SHP77 (cell line): Measurements from ENCODE around the gene HNRNPA2B1.
"Not testable (repeated sequence)": the region's sequence is repeated elsewhere in the genome, so short reads cannot be mapped to it uniquely, and the experiment has no call there.

Experiments used
- DNase-seq, 2 experiments: peaks; one replicate each; lab custom pipeline; 2025; lab: John Stamatoyannopoulos, UW

Gene HNRNPA2B1

DNA sequence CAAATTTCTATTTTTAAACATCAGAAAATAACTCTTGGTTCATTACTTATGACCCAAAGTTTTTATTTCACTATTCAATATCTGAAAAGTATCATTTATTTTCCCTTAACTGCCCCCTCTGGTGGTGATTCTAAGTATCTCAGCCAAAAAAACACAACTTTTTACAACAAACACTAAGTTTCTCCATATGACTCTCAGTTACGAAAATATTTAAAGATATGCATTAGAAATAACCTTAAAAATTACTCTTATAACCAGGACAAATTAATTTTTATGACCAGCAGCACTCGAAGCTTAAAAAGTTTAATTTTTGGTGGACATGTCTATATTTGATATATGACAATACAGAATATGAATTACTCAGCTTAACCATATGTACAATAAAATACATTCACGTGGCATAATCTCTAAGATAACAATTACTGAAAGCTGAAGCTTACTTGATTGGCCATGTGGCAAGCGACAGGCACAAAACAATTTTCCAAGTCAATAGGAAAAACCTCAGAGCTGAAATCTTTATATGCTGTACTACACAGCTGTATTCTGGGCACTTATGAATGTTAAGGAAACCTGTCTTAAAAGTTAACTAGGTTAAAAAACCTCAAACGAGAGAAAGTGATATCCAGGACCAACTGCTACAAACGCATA lies 2.3 kb downstream of the HNRNPA2B1 start:
- no peak for DNase-seq

DNA sequence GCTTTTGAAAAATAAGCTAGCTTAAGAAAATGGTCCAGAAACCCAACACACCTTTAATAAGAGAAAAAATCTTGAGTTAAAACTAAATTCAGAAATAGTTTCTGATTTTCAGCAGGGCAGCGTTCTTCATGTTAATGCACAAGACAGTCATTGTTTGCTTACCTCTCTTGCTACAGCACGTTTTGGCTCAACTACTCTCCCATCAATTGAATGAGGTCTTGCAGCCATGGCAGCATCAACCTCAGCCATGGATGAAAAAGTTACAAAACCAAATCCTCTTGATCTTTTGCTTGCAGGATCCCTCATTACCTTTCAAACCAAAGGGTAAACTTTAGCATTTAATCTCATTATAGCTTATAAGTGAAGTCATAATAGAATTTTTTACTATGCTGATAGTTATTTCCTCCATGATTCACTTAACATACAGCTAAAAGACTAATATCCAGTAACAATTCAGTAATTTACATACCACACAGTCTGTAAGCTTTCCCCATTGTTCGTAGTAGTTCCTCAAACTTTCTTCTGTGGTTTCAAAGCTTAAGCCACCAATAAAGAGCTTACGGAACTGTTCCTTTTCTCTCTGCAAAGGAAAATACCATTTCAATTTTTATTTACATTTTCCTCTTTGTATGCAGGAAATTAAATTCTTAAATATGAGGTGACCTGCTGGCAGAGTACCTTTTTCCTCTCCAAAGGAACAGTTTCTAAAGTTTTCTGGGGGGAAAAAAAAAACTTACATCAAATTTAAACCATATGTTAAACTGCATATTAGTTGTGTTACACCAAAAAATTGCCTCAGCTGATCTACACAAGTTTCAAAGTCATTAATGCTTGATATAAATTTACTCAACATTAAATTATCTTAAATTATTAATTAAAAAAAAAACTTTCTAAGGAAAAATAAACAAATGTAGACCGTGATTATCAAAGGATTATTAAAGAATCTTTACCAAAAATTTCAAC lies 3.1 kb downstream of the HNRNPA2B1 start:
- no peak for DNase-seq

DNA sequence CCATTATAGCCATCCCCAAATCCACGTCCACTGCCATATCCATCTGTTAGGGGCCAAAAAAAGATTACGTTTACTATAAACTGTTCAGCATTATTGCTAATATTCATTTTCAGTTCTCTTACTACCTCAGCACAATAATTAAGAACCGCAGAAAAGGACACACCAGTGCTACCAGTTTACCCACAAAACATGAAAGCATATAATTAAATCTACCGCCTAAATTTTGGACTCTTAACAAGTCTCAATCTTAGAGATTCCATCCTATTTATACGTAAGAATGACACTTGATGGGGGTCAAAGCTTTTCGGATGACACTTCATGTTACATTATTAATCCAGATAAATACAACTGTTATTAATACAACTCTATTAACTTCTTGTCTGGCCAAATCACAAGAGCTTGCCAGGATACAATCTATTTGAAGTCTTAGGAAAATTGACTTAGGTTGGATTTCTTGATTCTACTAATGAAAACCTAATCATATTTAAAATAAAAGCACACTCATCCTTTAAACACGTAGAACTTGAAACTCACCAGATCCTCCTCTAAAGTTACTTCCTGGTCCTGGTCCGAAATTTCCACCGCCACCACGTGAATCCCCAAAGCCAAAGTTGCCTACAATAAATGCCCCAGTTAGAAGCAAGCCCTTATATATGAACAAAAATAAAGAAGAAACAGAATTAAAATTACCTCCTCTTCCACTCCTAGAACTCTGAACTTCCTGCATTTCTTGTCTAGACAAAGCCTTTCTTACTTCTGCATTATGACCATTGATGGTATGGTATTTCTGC lies 4.5 kb downstream of the HNRNPA2B1 start:
- no peak for DNase-seq

DNA sequence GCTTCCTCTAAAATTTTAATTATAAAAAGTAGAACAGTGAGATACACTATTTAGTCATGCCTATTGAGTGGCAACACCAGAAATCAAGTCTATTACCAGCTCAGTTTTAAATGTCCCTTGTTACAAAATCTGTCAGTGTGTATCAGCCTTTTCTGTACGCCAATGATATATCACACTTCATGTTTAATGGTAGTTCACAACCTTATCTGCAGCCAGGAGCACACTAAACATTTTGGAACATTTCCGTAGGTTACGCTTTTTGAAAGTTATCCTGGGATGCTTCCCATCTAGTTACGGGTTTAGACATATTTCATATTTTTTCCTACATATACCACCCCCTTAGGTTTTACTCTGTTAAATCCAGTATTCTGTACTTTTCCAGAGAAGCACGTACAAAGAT lies 5.4 kb downstream of the HNRNPA2B1 start:
- no peak for DNase-seq

DNA sequence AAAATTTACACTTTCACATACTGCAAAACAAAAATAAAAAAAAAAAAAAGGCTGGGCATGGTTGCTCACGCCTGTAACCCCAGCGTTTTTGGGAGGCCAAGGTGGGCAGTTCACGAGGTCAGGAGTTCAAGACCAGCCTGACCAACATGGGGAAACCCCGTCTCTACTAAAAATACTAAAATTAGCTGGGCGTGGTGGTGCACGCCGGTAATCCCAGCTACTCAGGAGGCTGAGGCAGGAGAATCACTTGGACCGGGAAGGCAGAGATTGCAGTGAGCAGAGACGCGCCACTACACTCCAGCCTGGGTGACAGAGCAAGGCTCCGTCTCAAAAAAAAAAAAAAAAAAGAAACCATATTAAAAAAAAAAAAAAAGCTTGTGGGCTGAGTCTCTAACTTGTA lies 5.8 kb downstream of the HNRNPA2B1 start:
- DNase-seq = not testable (repeated sequence)

DNA sequence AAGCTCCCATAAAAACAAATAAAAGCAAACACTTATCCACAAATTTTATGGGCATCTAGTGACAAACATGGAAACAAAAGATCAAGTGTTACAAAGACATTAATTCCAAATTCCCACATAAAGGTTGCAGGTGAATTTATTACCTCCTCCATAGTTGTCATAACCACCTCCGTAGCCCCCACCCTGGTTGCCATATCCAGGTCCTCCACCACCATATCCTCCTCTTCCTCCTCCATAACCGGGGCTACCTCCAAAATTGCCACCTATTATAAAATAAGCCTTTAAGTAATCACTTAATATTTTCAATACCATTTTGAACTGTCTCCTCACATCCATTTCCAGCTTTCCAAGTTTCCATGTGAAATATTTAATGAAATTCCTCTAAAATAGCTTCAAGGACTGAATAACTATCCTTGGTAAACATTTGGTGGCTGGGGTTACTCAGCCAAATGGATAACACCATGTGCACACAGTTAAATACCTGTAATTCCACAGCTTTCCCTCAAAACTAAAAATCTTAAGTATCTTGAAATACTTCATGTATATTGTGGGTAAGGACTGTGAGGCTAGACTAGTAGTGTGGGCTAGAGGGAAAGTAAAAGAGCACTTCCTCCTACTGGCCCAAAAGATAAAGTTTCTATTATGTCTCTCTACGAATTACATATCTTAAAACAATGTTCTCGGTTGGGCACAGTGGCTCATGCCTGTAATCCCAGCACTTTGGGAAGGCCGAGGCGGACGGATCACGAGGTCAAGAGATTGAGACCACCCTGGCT lies 6.9 kb downstream of the HNRNPA2B1 start:
- no peak for DNase-seq

DNA sequence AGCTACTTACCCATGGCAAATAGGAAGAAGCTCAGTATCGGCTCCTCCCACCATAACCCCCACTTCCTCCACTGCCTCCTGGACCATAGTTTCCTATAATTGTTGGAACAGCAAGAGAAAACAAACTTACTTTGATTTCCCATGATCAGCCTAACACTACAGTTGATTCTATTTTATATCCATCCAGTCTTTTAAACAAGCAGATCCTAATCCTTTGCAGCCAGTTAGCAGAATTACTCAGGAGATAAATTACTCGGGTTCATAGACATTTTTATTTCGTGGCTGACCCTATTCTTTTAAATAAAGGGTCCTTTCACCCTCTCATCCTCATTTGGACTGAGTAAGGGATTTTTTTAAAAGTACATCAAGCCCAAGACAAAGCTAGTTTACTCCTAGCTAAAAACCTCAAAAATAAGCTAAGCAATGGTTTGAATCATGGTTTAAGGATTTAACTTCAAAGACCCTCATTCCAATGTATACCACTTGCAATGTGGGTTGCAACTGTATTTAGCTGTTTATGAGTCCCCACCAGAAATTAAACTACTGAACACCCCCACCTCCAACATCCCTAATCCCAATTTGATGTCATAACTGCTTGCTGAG lies 8.0 kb downstream of the HNRNPA2B1 start:
- no peak for DNase-seq

DNA sequence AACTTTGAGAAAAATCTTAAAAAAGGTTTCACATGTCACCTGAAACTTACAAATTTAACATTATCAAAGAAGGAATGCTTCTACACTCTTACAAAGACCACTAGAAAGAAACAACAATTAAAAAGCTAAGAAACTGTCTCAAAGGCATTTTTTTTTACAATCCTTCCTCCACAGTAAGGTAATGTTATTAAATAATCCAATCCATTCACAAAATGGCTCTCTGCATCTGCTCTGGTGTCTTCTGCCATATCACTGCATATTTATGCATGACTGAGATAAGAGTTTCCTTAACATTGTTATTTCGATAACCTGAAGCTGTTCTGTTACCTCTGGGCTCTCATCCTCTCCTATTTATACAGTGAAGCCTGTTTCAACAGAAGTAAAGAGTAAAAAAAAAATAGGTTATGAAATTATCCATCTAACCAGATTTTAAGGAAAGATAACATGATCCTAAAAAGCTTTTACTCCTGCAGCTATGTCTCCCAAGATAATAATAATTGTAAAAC lies 8.5 kb downstream of the HNRNPA2B1 start:
- DNase-seq = no peak

DNA sequence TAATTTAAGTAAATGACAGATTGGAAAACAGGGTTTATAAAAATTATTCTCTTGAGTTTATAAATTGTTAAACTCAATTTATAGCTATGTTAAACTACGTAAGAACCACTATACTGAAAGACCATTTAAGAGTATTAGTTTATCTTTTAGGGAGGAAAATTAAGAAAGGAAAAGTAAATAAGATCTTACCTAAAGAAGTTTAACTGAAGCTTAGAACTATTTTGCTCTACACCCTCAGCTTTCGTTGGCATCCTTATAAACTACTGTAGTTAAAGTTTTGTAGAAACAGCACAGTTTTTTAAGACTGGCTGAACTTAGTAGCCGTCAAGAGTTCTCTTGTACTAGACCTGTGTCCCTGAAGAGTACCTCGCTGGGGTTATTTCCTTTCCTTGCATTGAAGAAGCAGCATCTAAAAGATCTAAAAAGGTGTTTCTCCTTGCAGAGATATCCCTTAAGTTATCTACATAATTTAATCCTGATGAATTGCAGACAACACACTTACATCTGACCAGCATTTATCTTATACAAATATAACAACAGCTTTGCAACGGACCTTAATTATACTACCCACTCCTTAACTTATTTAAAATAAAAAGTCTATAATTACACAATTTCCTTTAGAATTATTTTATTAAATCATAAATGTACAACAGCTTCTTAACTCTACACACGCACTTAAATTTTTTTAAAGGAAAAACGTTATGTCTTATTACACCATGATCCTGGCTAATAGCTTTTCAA lies 9.1 kb downstream of the HNRNPA2B1 start:
- no peak for DNase-seq

DNA sequence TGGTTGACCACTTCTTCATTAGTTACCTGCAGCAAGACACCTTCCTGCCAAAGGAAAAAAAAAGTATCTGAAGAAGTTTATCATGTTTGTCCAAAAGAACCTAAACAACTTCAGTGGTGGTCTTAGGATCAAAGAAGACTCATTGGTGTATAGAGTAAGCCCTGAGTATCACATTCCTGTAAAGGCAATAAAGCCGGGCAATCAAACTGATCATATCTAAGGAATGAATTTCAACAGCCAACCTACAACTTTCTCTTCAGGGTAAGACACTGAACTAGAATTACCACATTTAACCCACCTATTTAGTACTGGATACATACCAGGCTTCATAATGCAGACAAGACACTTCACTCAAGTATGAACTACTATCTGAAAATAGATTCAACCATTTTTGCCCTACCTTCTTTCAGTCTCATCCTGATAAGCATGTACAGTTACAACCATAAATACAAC lies 10.1 kb downstream of the HNRNPA2B1 start:
- no peak for DNase-seq

DNA sequence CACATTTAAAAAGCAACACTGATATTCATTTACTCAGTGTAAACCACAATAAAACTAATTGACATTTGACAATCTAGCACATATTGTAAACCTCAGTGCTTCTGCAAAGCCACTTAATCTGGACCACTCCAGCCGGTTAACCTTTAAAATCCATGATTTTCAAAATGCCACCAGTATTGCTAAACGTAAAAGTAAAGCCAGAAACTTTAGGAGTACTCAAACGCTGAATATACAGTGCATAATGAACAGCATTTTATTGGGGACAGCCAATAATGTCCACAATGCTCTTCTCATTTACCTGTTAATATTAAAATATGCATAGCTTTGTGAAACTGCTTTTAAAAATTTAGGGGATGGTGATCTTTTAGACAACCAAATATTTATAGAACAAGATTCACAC lies 10.8 kb downstream of the HNRNPA2B1 start:
- DNase-seq = no peak

DNA sequence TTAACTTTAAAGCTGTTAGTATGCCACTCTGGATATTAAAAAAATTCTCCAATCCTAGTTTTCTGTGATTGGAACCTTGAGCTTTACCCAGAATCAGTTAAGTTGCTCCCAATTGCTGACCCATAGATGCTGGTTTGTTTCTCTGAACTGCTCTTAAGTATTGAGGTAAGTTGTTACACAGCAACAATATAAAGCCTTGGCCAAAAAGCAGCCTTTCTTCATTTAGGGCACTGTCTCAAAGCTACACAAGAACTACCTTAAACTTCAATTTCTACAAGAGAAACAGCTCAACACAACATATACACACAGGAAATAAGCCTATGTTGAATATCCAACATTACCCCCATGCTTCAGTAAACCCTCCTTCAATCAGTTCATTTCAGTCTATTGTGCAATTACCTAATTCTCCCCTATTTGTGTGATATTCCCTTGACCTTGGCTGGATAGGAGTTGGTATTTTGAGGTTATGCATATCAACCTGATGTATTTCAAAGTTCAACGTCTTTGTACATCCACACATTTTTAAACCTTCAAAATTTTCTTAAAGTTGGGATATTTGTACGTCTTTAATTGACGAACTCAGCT lies 11.5 kb downstream of the HNRNPA2B1 start:
- DNase-seq = no peak

DNA sequence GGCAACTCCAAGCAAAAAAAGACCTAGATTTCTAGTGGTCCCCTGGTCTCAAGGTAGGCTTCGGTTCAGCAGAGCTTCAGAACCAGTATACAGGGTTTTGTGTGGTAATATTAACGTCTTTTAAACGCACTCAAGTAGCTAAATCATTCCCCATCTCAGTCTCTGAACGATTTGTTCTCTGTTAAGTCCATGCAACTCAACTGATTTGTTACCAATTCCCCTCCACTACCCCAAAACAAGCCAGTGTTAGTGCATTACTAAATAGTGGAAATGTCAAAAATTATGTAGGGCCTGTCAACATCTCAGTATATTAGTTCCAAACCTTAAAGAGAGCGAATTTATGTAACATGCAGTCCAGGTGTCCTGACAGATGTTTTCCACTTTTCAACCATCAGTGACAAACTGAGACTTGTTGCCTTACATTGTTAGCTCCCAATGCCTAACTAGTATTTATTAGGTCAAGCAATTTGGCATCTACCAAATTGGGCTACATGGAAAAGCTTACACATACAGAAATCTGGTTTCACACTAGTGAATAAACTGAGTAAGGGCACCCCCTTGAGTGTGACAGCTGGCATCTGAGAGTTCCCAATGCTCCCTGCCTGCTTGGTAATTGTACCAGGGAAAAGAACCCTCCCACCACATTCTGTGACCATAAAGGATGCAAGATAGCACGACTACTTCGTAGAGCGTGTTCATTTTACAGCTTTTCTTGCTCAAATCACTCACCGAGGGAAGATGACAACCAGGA lies 12.2 kb downstream of the HNRNPA2B1 start:
- no peak for DNase-seq

DNA sequence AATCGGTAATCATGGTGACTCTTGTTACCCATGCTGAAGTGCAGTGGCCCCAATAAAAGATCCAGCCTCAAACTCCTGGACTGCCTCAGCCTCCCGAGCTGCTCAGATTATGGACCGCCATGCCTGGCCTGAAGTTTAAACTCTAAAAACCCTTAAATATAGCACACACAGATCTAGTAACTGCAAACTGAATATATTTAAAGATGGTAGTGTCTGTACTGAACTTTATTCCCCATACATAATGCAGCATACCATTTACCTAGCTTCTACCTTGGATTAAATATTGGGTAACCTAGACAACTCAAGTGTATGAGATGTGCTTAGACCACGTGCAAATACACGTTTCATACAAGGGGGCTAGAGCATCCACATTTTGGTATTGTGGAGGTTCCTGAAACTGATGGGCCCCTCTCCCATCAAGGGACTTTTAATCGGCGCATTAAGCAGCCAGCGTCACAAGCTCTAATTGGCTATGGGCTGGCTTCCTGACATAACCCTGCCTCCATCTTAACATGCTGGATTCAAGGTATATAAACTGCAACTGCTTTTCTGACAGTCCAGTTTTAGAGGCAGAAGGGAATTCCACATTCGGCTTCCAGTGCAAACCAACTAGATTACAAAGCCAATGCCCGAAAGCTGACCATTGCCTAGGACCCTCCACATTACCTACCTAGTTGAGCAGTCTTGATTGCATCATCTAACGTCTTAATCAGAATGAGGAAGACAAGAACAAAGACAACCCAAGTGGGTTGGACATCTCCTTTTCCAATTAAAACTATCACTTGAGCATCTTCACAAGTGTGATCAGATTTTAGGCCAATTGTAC lies 13.0 kb downstream of the HNRNPA2B1 start:
- DNase-seq = no peak

DNA sequence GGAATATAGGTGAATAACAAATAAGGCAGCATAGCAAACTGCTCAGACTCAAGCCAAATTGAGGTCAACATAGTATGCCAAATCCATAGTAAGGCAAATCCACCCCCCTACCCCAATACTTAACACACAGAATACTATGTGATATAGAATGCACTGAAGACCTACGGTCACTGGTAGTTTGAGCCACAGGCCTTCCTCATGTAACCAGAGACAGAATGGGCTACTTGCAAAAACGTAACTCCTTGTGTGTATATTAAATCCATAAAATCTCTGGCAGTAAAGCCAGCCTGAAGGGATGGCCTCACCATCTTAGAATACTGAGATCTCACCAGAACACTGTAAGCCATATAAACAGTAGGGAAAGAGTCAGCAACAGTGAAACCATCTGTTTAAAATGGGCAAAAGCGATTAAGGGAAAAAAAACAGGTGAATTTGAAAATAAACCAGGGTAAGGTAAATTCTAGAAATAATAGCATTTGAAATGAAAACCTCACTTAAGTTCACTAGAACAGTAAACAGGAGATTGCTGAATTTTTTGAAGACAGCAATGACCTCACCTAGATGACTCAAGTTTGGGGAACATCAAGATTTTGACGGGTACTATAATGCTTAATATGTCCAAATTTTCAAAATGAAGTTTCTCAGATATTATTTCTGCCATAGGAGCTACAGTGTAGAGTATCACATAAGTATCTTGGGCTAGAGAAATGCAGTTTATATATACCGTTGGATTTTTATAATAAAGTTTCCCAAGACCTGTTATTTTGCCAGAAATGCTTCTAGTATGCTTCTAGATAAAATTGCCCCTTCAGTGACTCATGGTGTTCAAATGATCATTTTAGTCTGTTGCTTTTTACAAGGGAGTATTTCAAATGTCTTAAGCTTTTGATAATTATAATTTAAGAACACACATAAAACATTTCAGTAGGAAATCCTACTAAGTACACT lies 13.9 kb downstream of the HNRNPA2B1 start:
- DNase-seq = no peak

DNA sequence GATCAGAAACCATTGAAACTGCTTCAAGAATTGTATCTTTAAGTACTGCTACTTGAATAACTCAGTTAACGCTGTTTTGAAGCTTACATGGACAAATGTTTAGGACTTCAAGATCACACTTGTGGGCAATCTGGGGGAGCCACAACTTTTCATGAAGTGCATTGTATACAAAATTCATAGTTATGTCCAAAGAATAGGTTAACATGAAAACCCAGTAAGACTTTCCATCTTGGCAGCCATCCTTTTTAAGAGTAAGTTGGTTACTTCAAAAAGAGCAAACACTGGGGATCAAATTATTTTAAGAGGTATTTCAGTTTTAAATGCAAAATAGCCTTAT lies 14.7 kb downstream of the HNRNPA2B1 start:
- DNase-seq = no peak

DNA sequence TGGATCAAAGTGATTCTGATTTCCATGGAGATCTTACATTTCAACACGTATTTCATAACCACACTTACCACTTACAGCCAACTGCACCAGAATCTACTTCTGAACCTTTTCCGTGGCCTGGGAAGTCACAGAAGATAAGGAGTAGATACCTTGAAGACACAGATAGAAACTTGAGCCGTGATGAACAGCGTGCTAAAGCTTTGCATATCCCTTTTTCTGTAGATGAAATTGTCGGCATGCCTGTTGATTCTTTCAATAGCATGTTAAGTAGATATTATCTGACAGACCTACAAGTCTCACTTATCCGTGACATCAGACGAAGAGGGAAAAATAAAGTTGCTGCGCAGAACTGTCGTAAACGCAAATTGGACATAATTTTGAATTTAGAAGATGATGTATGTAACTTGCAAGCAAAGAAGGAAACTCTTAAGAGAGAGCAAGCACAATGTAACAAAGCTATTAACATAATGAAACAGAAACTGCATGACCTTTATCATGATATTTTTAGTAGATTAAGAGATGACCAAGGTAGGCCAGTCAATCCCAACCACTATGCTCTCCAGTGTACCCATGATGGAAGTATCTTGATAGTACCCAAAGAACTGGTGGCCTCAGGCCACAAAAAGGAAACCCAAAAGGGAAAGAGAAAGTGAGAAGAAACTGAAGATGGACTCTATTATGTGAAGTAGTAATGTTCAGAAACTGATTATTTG lies 15.3 kb downstream of the HNRNPA2B1 start:
- DNase-seq = no peak
